Esophagus muscularis mucosa (tissue), 4 donors: ENCODE measurements around the gene TSPO. TPM values are rescaled to one million over a fixed set of nuclear protein-coding genes. Genes with fewer than 3 reads are reported as not detected.

Experiments used
- DNase-seq: peaks from one replicate; pipeline ENCODE4 v3.0.0-alpha.2; 2017; ENCODE audit errors: extremely low spot score
- H3K27ac ChIP-seq, 4 donors: fragments of 200-600 bp; sonication (generic); replicated peaks in 1 of 4; 1 replicate in 3 of 4; 2 replicates in 1 of 4; pipeline ENCODE4 v1.5.1; 2016 to 2019; ENCODE audit warnings: mild to moderate bottlenecking in 1 of 4
- H3K27me3 ChIP-seq, 4 donors: fragments of 200-600 bp; sonication (generic); one replicate each; pipeline versions ENCODE4 v1.5.1 to v1.6.0; 2016 to 2019
- H3K36me3 ChIP-seq, 4 donors: fragments of 200-600 bp; sonication (generic); one replicate each; pipeline ENCODE4 v1.5.1; 2016 to 2019
- H3K4me1 ChIP-seq, 4 donors: fragments of 200-600 bp; sonication (generic); one replicate each; pipeline ENCODE4 v1.5.1; 2016 to 2019
- H3K4me3 ChIP-seq, 4 donors: fragments of 200-600 bp; sonication (generic); 1 replicate in 2 of 4; 2 replicates in 2 of 4; pipeline ENCODE4 v1.5.1; 2016 to 2019; ENCODE audit warnings: mild to moderate bottlenecking in 4 of 4, moderate library complexity in 1 of 4
- H3K9me3 ChIP-seq, 4 donors: fragments of 200-600 bp; sonication (generic); 1 replicate in 3 of 4; 2 replicates in 1 of 4; pipeline ENCODE4 v1.5.1; 2016 to 2019
- CTCF ChIP-seq, 3 experiments: fragments of 200-600 bp in 2 of 3; fragments of 450-650 bp in 1 of 3; sonication (generic) in 2 of 3; IDR thresholded peaks; one replicate each; pipeline ENCODE4 v1.5.1; 2017 to 2019; ENCODE audit warnings: antibody characterized with exemption in 3 of 3, mild to moderate bottlenecking in 2 of 3, moderate library complexity in 1 of 3
- EP300 ChIP-seq: sonication (generic); formaldehyde crosslinking; IDR thresholded peaks from one replicate; pipeline ENCODE4 v1.6.1; 2017; ENCODE audit warnings: antibody characterized with exemption
- POLR2A ChIP-seq: fragments of 450-650 bp; IDR thresholded peaks from one replicate; pipeline ENCODE4 v1.6.1; 2017; ENCODE audit warnings: antibody characterized with exemption, moderate library complexity, mild to moderate bottlenecking, low read depth
- POLR2AphosphoS5 ChIP-seq, 2 donors: sonication (generic); formaldehyde crosslinking; IDR thresholded peaks; one replicate each; pipeline ENCODE4 v1.6.1; 2017; ENCODE audit warnings: antibody characterized with exemption in 2 of 2
- WGBS: methylation state at CpG from one replicate; pipeline ENCODE4 v1.1.5; 2018; 5-methylcytosine and 5-hydroxymethylcytosine counted together
- intact Hi-C: fragments of 100-400 bp; cut with DNase I; formaldehyde crosslinking; loops from one replicate; pipeline ENCODE4 v1.15.1; 2023
- total RNA-seq, 4 donors: library from RNA; depleted of rRNA; stranded (reverse); fragments of >200 nt; gene quantifications; one replicate each; pipeline versions ENCODE4 v1.1.0 to v1.2.1, GENCODE V29; 2016

The TSPO gene
- total RNA-seq, 4 donors from 2014 or later: 172 to 191 (median 182) TPM

- peaks cover 0 to 20% (median 0%) of the 10 kb centered on the region in 4 donors for H3K27me3 ChIP-seq
Measured at GRCh38 chr22:43203471-43203981, 52.2 kb downstream of the TSPO start.

GRCh38 chr22:43205261-43205691 is 53.9 kb downstream of the TSPO start:
- Histone ChIP-seq H3K4me1 (no peaks in the 10 kb centered on the region), H3K27ac (no peak overlapping the region), H3K4me3 (no peak overlapping the region), H3K36me3 (peaks cover 0 to 49% (median 27%) of the 10 kb centered on the region in 4 donors), H3K27me3 (peaks cover 0 to 5% (median 0%) of the 10 kb centered on the region in 4 donors), H3K9me3 (no peaks in the 10 kb centered on the region)
- DNase-seq: no peak
- intact Hi-C loops: no loop called here
- no peak for TF ChIP-seq POLR2A
- WGBS: 99% methylated on average over 7 of the region's 9 CpGs

More at GRCh38 chr22:43203471-43203981, 52.2 kb downstream of the TSPO start:
- Histone ChIP-seq H3K27ac (no peak overlapping the region), H3K9me3 (no peaks in the 10 kb centered on the region), H3K36me3 (peaks cover 0 to 34% (median 20%) of the 10 kb centered on the region in 4 donors), H3K4me3 (no peak overlapping the region), H3K4me1 (no peaks in the 10 kb centered on the region)
- no peak for TF ChIP-seq CTCF (IDR thresholded peaks at IDR 0.05)
- TF ChIP-seq POLR2A: no peak
- no peak for TF ChIP-seq EP300
- TF ChIP-seq POLR2AphosphoS5 (IDR thresholded peaks at IDR 0.05): no peak
- 66% methylated on average over 9 of the region's 20 CpGs for WGBS
- intact Hi-C loops: no loop called here
- DNase-seq: no peak

GRCh38 chr22:43205748-43206508 is 54.6 kb downstream of the TSPO start:
- peaks cover 0 to 55% (median 31%) of the 10 kb centered on the region in 4 donors for H3K36me3 ChIP-seq
- intact Hi-C loops: no loop called here
- no peak overlapping the region for H3K4me3 ChIP-seq
- no peaks in the 10 kb centered on the region for H3K27me3 ChIP-seq
- no peak overlapping the region for H3K27ac ChIP-seq
- H3K9me3 ChIP-seq: no peaks in the 10 kb centered on the region
- no peaks in the 10 kb centered on the region for H3K4me1 ChIP-seq
- TF ChIP-seq CTCF (IDR thresholded peaks at IDR 0.05): no peak
- TF ChIP-seq EP300: no peak
- TF ChIP-seq POLR2A: no peak
- no peak for TF ChIP-seq POLR2AphosphoS5 (IDR thresholded peaks at IDR 0.05)
- DNase-seq: no peak
- WGBS: 70% methylated on average over 5 of the region's 5 CpGs

- 53% methylated on average over 17 of the region's 23 CpGs for WGBS
- Histone ChIP-seq H3K27ac (no peak overlapping the region), H3K36me3 (peaks cover 0 to 56% (median 32%) of the 10 kb centered on the region in 4 donors), H3K4me3 (no peak overlapping the region), H3K4me1 (no peaks in the 10 kb centered on the region), H3K27me3 (no peaks in the 10 kb centered on the region), H3K9me3 (no peaks in the 10 kb centered on the region)
- no peak for DNase-seq
- TF ChIP-seq CTCF (IDR thresholded peaks at IDR 0.05) (no peak), POLR2A (no peak), POLR2AphosphoS5 (IDR thresholded peaks at IDR 0.05) (no peak), EP300 (no peak)
- intact Hi-C loops: no loop called here
Measured at GRCh38 chr22:43206509-43207161, 55.3 kb downstream of the TSPO start.

GRCh38 chr22:43207386-43207785 is 56.0 kb downstream of the TSPO start:
- TF ChIP-seq CTCF (IDR thresholded peaks at IDR 0.05): no peak
- no peak for TF ChIP-seq POLR2A
- TF ChIP-seq EP300: no peak
- no peak for TF ChIP-seq POLR2AphosphoS5 (IDR thresholded peaks at IDR 0.05)
- H3K4me3 ChIP-seq: no peak overlapping the region
- DNase-seq: no peak
- intact Hi-C loops: no loop called here
- H3K36me3 ChIP-seq: peaks cover 0 to 60% (median 33%) of the 10 kb centered on the region in 4 donors
- H3K4me1 ChIP-seq: no peaks in the 10 kb centered on the region
- H3K27me3 ChIP-seq: no peaks in the 10 kb centered on the region
- H3K27ac ChIP-seq: no peak overlapping the region
- H3K9me3 ChIP-seq: no peaks in the 10 kb centered on the region
- WGBS: 94% methylated on average over 12 of the region's 13 CpGs
